ENCODE data around the gene ARHGEF3. TPM values are rescaled to one million over a fixed set of nuclear protein-coding genes. Genes with fewer than 3 reads are reported as not detected.

ARHGEF3 gene
- total and polyA plus RNA-seq, 7 experiments from 2014 or later: 78.8 to 99.7 (median 87.0) TPM

- peak in 1 of 9 donors; percentile 20 for DNase-seq
- Mint-ChIP-seq H3K27me3 (no peaks in the 10 kb centered on the region), H3K27ac (peak overlapping the region; percentile 6 to 77 (median 38)), H3K4me3 (peak overlapping the region in 9 of 10 donors; percentile 21 to 60 (median 37)), H3K36me3 (peaks cover 0 to 6% (median 0%) of the 10 kb centered on the region in 5 donors), H3K9me3 (peaks cover 0 to 3% (median 0%) of the 10 kb centered on the region in 11 donors), H3K4me1 (peaks cover 15 to 35% (median 24%) of the 10 kb centered on the region in 7 donors)
- POLR2A ChIA-PET: interaction anchor here (0.6 to 5.2 kb wide), 12 partner anchors 9 to 284 kb away, joined by 3 to 101 read pairs (median 4); partner anchors contain the start of genes ARHGEF3 and TASOR
- Histone ChIP-seq H3K27me3 (ENCODE audit: control insufficient read depth in 2 of 2, insufficient read depth in 2 of 2, low read length in 2 of 2) (no peaks in the 10 kb centered on the region), H3K9me3 (ENCODE audit: control insufficient read depth in 2 of 3, low read length in 3 of 3) (no peaks in the 10 kb centered on the region), H3K27ac (ENCODE audit: low read depth, low read length) (no peak overlapping the region), H3K36me3 (ENCODE audit: control insufficient read depth in 2 of 3, insufficient read depth in 3 of 3, low read length in 3 of 3) (no peaks in the 10 kb centered on the region), H3K4me1 (ENCODE audit: control insufficient read depth in 2 of 2, insufficient read depth in 2 of 2, low read length in 2 of 2) (peaks cover 3 to 11% of the 10 kb centered on the region in 2 donors), H3K4me3 (ENCODE audit: low read length) (no peak overlapping the region)
- CTCF ChIA-PET: interaction anchor here (0.5 to 7.4 kb wide), 12 partner anchors 10 to 292 kb away, joined by 3 to 169 read pairs (median 3); partner anchors contain the start of gene ARHGEF3
- no peak for ATAC-seq
- intact Hi-C loops (cut with micrococcal nuclease): loop anchor here (5.0 to 10.0 kb wide), 2 partner anchors 360 to 523 kb away; partner anchors contain the start of gene APPL1 (in 2 of the 2)
Observed at GRCh38 chr3:56704706-56705105, 97.0 kb downstream of the ARHGEF3 start.

GRCh38 chr3:56702490-56703315, 99.0 kb downstream of the ARHGEF3 start:
- Histone ChIP-seq H3K9me3 (ENCODE audit: control insufficient read depth in 2 of 3, low read length in 3 of 3) (no peaks in the 10 kb centered on the region), H3K4me1 (ENCODE audit: control insufficient read depth in 2 of 2, insufficient read depth in 2 of 2, low read length in 2 of 2) (peaks cover 3 to 11% of the 10 kb centered on the region in 2 donors), H3K27ac (ENCODE audit: low read depth, low read length) (no peak overlapping the region), H3K4me3 (ENCODE audit: low read length) (no peak overlapping the region), H3K36me3 (ENCODE audit: control insufficient read depth in 2 of 3, insufficient read depth in 3 of 3, low read length in 3 of 3) (no peaks in the 10 kb centered on the region), H3K27me3 (ENCODE audit: control insufficient read depth in 2 of 2, insufficient read depth in 2 of 2, low read length in 2 of 2) (no peaks in the 10 kb centered on the region)
- peaks cover 0 to 3% (median 0%) of the 10 kb centered on the region in 11 donors for H3K9me3 Mint-ChIP-seq
- H3K27me3 Mint-ChIP-seq: no peaks in the 10 kb centered on the region
- ChIA-PET CTCF (interaction anchor here (0.6 to 7.4 kb wide), 24 partner anchors 9 to 1920 kb away, joined by 3 to 169 read pairs (median 5); partner anchors contain the start of gene ARHGEF3), POLR2A (interaction anchor here (0.6 to 5.2 kb wide), 13 partner anchors 20 to 293 kb away, joined by 3 to 101 read pairs (median 4); partner anchors contain the start of genes ARHGEF3 and TASOR)
- peak; percentile 86 for ATAC-seq
- intact Hi-C loops (cut with micrococcal nuclease): loop anchor here (1.0 to 10.0 kb wide), 9 partner anchors 22 to 525 kb away; partner anchors contain the start of genes APPL1 (in 2 of the 2) and CCDC66 (in 1 of the 2)
- peaks cover 15 to 35% (median 24%) of the 10 kb centered on the region in 7 donors for H3K4me1 Mint-ChIP-seq
- peaks cover 0 to 6% (median 0%) of the 10 kb centered on the region in 5 donors for H3K36me3 Mint-ChIP-seq
- H3K27ac Mint-ChIP-seq: peak overlapping the region in 2 of 9 donors; percentile 1 to 22
- peak in 7 of 9 donors; percentile 52 to 75 (median 67) for DNase-seq
- H3K4me3 Mint-ChIP-seq: no peak overlapping the region

- Mint-ChIP-seq H3K4me3 (no peak overlapping the region), H3K27me3 (no peaks in the 10 kb centered on the region), H3K27ac (peak overlapping the region in 5 of 9 donors; percentile 2 to 75 (median 32)), H3K4me1 (peaks cover 20 to 42% (median 33%) of the 10 kb centered on the region in 7 donors), H3K9me3 (no peaks in the 10 kb centered on the region), H3K36me3 (no peaks in the 10 kb centered on the region)
- H3K27ac ChIP-seq (ENCODE audit: low read depth, low read length): no peak overlapping the region
- no peak overlapping the region for H3K4me3 ChIP-seq (ENCODE audit: low read length)
- no peaks in the 10 kb centered on the region for H3K27me3 ChIP-seq (ENCODE audit: control insufficient read depth in 2 of 2, insufficient read depth in 2 of 2, low read length in 2 of 2)
- ATAC-seq: no peak
- no peaks in the 10 kb centered on the region for H3K9me3 ChIP-seq (ENCODE audit: control insufficient read depth in 2 of 3, low read length in 3 of 3)
- H3K36me3 ChIP-seq (ENCODE audit: control insufficient read depth in 2 of 3, insufficient read depth in 3 of 3, low read length in 3 of 3): no peaks in the 10 kb centered on the region
- ChIA-PET CTCF (interaction anchor here (0.7 to 7.4 kb wide), 6 partner anchors 79 to 292 kb away, joined by 3 to 169 read pairs (median 5); partner anchors contain the start of gene ARHGEF3), POLR2A (interaction anchor here (1.2 kb wide), 1 partner anchor 101 kb away, joined by 4 read pairs; the partner anchor contains the start of gene ARHGEF3)
- DNase-seq: no peak
- H3K4me1 ChIP-seq (ENCODE audit: control insufficient read depth in 2 of 2, insufficient read depth in 2 of 2, low read length in 2 of 2): peaks cover 19 to 20% of the 10 kb centered on the region in 2 donors
- intact Hi-C loops (cut with micrococcal nuclease): loop anchor here (5.0 to 10.0 kb wide), 2 partner anchors 355 to 527 kb away; partner anchors contain the start of gene APPL1 (in 2 of the 2)
Observed at GRCh38 chr3:56700151-56700550, 101.6 kb downstream of the ARHGEF3 start.

- Mint-ChIP-seq H3K36me3 (no peaks in the 10 kb centered on the region), H3K4me3 (peak overlapping the region in 9 of 10 donors; percentile 10 to 76 (median 52)), H3K27me3 (no peaks in the 10 kb centered on the region), H3K4me1 (peaks cover 33 to 52% (median 47%) of the 10 kb centered on the region in 7 donors), H3K27ac (peak overlapping the region; percentile 48 to 88 (median 80)), H3K9me3 (no peaks in the 10 kb centered on the region)
- no peak overlapping the region for H3K4me3 ChIP-seq (ENCODE audit: low read length)
- no peaks in the 10 kb centered on the region for H3K9me3 ChIP-seq (ENCODE audit: control insufficient read depth in 2 of 3, low read length in 3 of 3)
- peaks cover 32 to 36% of the 10 kb centered on the region in 2 donors for H3K4me1 ChIP-seq (ENCODE audit: control insufficient read depth in 2 of 2, insufficient read depth in 2 of 2, low read length in 2 of 2)
- CTCF ChIA-PET: interaction anchor here (0.8 to 1.8 kb wide), 9 partner anchors 9 to 295 kb away, joined by 3 to 8 read pairs (median 4); partner anchors contain the start of gene TASOR
- intact Hi-C loops (cut with micrococcal nuclease): no loop called here
- POLR2A ChIA-PET: interaction anchor here (0.7 to 5.2 kb wide), 10 partner anchors 9 to 138 kb away, joined by 4 to 54 read pairs (median 6); partner anchors contain the start of genes ARHGEF3, CCDC66 and TASOR
- H3K27ac ChIP-seq (ENCODE audit: low read depth, low read length): peak overlapping the region; percentile 42
- peak in 7 of 9 donors; percentile 31 to 71 (median 55) for DNase-seq
- peak; percentile 80 for ATAC-seq
- H3K36me3 ChIP-seq (ENCODE audit: control insufficient read depth in 2 of 3, insufficient read depth in 3 of 3, low read length in 3 of 3): no peaks in the 10 kb centered on the region
- H3K27me3 ChIP-seq (ENCODE audit: control insufficient read depth in 2 of 2, insufficient read depth in 2 of 2, low read length in 2 of 2): no peaks in the 10 kb centered on the region
Observed at GRCh38 chr3:56694867-56695683, 106.7 kb downstream of the ARHGEF3 start.

GRCh38 chr3:56693750-56694149, 108.0 kb downstream of the ARHGEF3 start:
- Histone ChIP-seq H3K27ac (ENCODE audit: low read depth, low read length) (peak overlapping the region; percentile 26), H3K4me3 (ENCODE audit: low read length) (no peak overlapping the region), H3K27me3 (ENCODE audit: control insufficient read depth in 2 of 2, insufficient read depth in 2 of 2, low read length in 2 of 2) (no peaks in the 10 kb centered on the region), H3K4me1 (ENCODE audit: control insufficient read depth in 2 of 2, insufficient read depth in 2 of 2, low read length in 2 of 2) (peaks cover 32 to 36% of the 10 kb centered on the region in 2 donors), H3K36me3 (ENCODE audit: control insufficient read depth in 2 of 3, insufficient read depth in 3 of 3, low read length in 3 of 3) (no peaks in the 10 kb centered on the region), H3K9me3 (ENCODE audit: control insufficient read depth in 2 of 3, low read length in 3 of 3) (no peaks in the 10 kb centered on the region)
- Mint-ChIP-seq H3K27me3 (no peaks in the 10 kb centered on the region), H3K27ac (peak overlapping the region; percentile 37 to 84 (median 68)), H3K4me3 (peak overlapping the region; percentile 57 to 90 (median 80)), H3K9me3 (no peaks in the 10 kb centered on the region), H3K4me1 (peaks cover 33 to 49% (median 44%) of the 10 kb centered on the region in 7 donors), H3K36me3 (no peaks in the 10 kb centered on the region)
- CTCF ChIA-PET: interaction anchor here (0.6 to 1.8 kb wide), 4 partner anchors 9 to 106 kb away, joined by 3 to 8 read pairs (median 6); no protein-coding TSS in a partner anchor
- ATAC-seq: peak; percentile 60
- intact Hi-C loops (cut with micrococcal nuclease): loop anchor here (1.0 kb wide), 1 partner anchor 10 kb away; the partner anchor contains the start of gene TASOR (in 2 of the 2)
- no peak for DNase-seq
- POLR2A ChIA-PET: interaction anchor here (0.5 to 5.2 kb wide), 7 partner anchors 11 to 295 kb away, joined by 3 to 54 read pairs (median 4); partner anchors contain the start of genes CCDC66 and TASOR

Measured in naive thymus-derived CD4-positive, alpha-beta T cell (primary cell).